ENCODE measurements around the gene SHOC2. TPM values are rescaled to one million over a fixed set of nuclear protein-coding genes. Genes with fewer than 3 reads are reported as not detected.

The SHOC2 gene
- total and polyA plus RNA-seq, 2 of the 4 experiments (the other 2 are of a cell fraction): 13.4 to 47.5 TPM

GRCh38 chr10:110946496-110946895 is 27.1 kb downstream of the SHOC2 start:
- Histone ChIP-seq H2BK15ac (ENCODE audit: low read depth, low read length) (no peak overlapping the region), H3K14ac (replicated peaks; ENCODE audit: low read depth, low read length) (no peak overlapping the region), H2BK20ac (ENCODE audit: low read depth, low read length) (no peak overlapping the region), H2AK9ac (replicated peaks; ENCODE audit: low read depth, low read length, poor library complexity) (no peak overlapping the region), H3K27ac (ENCODE audit: insufficient read depth, low read length) (no peak overlapping the region), H3K4ac (ENCODE audit: low read depth, low read length) (no peak overlapping the region), H2AFZ (replicated peaks; ENCODE audit: low read length, poor library complexity) (no peak overlapping the region), H2BK120ac (ENCODE audit: low read depth, low read length) (no peak overlapping the region), H3K79me1 (ENCODE audit: low read depth in 1 of 2, low read length in 2 of 2) (peaks cover 36 to 54% of the 10 kb centered on the region in 2 experiments), H3K27me3 (ENCODE audit: control insufficient read depth, insufficient read depth, low read length) (no peaks in the 10 kb centered on the region), H3K36me3 (ENCODE audit: control insufficient read depth, insufficient read depth, low read length) (peaks cover 7% of the 10 kb centered on the region), H3K4me2 (ENCODE audit: low read depth, low read length) (no peak overlapping the region), H3K4me3 (ENCODE audit: insufficient read depth, low read depth, low read length) (no peak overlapping the region), H3K56ac (ENCODE audit: extremely low read depth, insufficient read depth, low read length) (no peak overlapping the region), H3K23ac (ENCODE audit: low read depth, low read length) (no peak overlapping the region), H4K8ac (ENCODE audit: low read depth in 2 of 2, low read length in 2 of 2) (no peak overlapping the region), H4K91ac (ENCODE audit: insufficient read depth, low read depth, low read length) (no peak overlapping the region), H3K9me3 (ENCODE audit: control insufficient read depth, insufficient read depth, low read length) (no peaks in the 10 kb centered on the region), H3K9ac (ENCODE audit: low read depth, low read length) (no peak overlapping the region), H3K9me1 (ENCODE audit: insufficient read depth, low read length) (peaks cover 7% of the 10 kb centered on the region; the same call in 1 of the 2 replicates), H2AK5ac (ENCODE audit: low read depth, low read length) (no peak overlapping the region), H2BK5ac (ENCODE audit: low read depth, low read length, poor library complexity, severe bottlenecking) (no peak overlapping the region), H3K18ac (ENCODE audit: low read depth, low read length) (no peak overlapping the region), H4K5ac (ENCODE audit: low read depth, low read length) (no peak overlapping the region), H4K20me1 (ENCODE audit: insufficient read depth, low read length) (peaks cover 33% of the 10 kb centered on the region), H3K4me1 (ENCODE audit: control insufficient read depth, insufficient read depth, low read length) (peaks cover 4% of the 10 kb centered on the region)
- DNase-seq (no peak), ATAC-seq (ENCODE audit: low read depth) (0 out of 2 replicates have a peak, but pooled peaks have one; percentile 27)
- WGBS, 2 experiments (ENCODE audit: extremely low coverage in 2 of 2, insufficient read length in 1 of 2): 100% methylated on average over 1 of the region's 1 CpG; no CpG with 5 or more reads in 1 of the 2 experiments
- dilution Hi-C loops (cut with HindIII; ENCODE audit: low sequenced_read_pairs, unreplicated experiment) (no loop called here), intact Hi-C loops (cut with micrococcal nuclease) (no loop called here), in situ Hi-C loops (cut with MboI; ENCODE audit: low sequenced_read_pairs) (no loop called here)
- ChIA-PET POLR2A (ENCODE audit: unreplicated experiment) (no interaction called here), CTCF (no interaction called here)
- TF ChIP-seq MXI1 (IDR thresholded peaks at IDR 0.05; ENCODE audit: borderline replicate concordance, low read depth, low read length): no peak
- no TSS peak for BruUV-seq (replicated peaks)

Data from IMR-90 (cell line).